Measurements from ENCODE around the gene COL11A2. TPM values are rescaled to one million over a fixed set of nuclear protein-coding genes. Genes with fewer than 3 reads are reported as not detected.
A peak's percentile ranks its signal among the peaks of the same experiment; 100 is the strongest.

Gene COL11A2
- total and polyA plus RNA-seq, 2 of the 13 experiments (the other 11 are each of a cell fraction or from before 2014, with no cell fraction given) = 0.55 TPM

DNA sequence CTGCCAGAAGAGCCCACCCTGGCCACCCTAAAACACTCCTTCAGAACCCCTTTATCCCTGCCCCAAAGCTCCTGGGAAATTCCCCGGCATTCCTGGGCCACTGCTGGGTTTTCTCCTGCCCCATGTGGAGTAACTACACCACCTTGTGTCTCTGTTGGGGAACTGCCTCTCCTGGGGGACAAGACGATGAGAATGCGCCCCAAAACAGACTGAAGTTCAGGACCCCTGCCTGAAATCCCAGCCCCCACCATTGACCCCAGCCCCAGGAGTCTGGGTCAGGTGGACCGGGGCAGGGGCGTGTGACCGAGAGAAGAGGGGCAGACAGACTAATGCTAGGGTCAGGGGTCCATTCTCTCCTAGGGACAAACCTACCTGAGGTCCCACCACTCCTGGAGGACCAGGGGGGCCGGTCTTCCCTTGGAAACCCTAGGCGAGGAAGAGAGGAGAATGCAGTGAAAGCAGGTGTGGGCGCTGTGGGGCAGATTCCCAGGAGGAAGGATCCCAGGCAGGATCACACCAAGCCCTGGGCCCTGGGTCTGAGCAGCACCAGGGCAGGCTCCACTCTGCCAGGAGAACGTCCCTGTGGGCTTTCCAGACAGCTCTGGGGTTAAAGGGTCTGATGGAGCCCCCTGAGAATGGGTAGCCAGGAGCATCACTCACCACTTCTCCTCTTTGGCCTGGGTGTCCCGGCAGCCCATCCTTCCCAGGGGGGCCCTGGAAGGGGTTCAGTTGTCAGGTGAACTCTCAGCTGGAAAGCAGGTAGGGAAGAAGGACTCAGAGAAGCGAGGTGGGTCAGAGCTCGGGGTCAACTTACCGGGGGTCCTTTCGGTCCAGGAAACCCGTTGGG, 19.4 kb downstream of the COL11A2 start (continued):
- TF ChIP-seq ZSCAN30 (CRISPR knock-in tag; IDR thresholded peaks at IDR 0.05) (0 out of 2 replicates have a peak, but pooled peaks have one; percentile 58), ZNF282 (IDR thresholded peaks at IDR 0.05; ENCODE audit: partially characterized antibody) (no peak)

DNA sequence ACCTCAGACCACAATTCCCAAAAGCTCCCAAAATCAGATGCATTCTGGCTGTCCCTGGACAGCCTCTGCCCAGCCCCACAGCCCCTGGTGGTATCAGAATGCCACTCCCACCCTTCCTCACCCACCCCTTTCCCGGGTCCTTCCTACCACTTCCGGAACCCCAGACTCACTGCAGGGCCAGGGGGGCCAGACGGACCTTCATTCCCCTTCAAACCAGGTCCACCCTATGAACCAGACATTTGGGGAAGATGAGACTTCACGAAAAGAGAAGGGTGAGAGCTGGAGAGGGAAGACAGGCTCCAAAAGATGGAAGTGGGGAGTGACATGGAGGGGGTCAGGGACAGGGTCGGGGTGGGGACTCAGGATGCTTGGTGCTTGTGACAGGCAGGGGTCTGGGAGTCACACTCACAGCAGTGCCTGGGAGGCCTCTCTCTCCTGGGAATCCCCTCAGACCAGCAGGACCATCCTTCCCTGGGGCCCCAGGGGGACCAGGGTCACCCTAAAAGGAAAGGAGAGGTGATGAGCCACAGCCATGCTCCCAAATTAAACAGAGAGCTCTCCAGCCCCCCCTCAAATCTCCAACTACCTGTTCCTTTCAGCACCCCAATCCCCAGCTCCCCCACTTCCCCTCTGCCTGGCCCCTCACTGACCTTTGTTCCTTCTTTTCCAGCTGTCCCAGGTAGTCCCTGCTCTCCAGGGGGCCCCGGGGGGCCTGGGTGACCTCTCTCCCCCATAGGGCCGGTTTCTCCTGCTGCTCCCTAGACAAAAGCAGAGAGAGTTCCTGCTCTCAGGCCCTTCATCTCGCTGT, 20.2 kb downstream of the COL11A2 start:
- Histone ChIP-seq H3K9ac (ENCODE audit: insufficient read depth, low read depth, low read length) (no peak overlapping the region), H3K27me3 (ENCODE audit: control insufficient read depth in 1 of 2, insufficient read depth in 2 of 2, low read length in 2 of 2) (peaks cover 2 to 40% of the 10 kb centered on the region in 2 experiments; a peak in 4 of 5 replicates), H3K27ac (ENCODE audit: extremely low read length, insufficient read depth, low read length) (no peak overlapping the region), H3K4me1 (ENCODE audit: insufficient read depth, low read length) (peaks cover 22% of the 10 kb centered on the region), H2AFZ (ENCODE audit: low read length) (no peak overlapping the region), H3K4me3 (replicated peaks in 1 of 3; ENCODE audit: insufficient read depth in 1 of 3, low read depth in 2 of 3, low read length in 3 of 3) (peak overlapping the region in 1 of 3 experiments; percentile 5; a peak in 1 of 6 replicates), H3K79me2 (ENCODE audit: insufficient read depth, low read length) (no peaks in the 10 kb centered on the region), H3K4me2 (ENCODE audit: low read depth, low read length) (peak overlapping the region; percentile 39), H3K36me3 (replicated peaks in 1 of 2; ENCODE audit: control insufficient read depth in 1 of 2, insufficient read depth in 2 of 2, low read length in 2 of 2) (no peaks in the 10 kb centered on the region), H4K20me1 (ENCODE audit: insufficient read depth, low read length) (no peaks in the 10 kb centered on the region), H3K9me3 (ENCODE audit: low read length) (no peaks in the 10 kb centered on the region)
- no TSS peak for BruUV-seq (replicated peaks)
- POLR2A ChIA-PET = interaction anchor here (0.8 to 1.4 kb wide), 2 partner anchors 27 to 200 kb away, joined by 3 to 4 read pairs; no protein-coding TSS in a partner anchor
- FAIRE-seq = no peak
- no peak for TF ChIP-seq WIZ (CRISPR knock-in tag; IDR thresholded peaks at IDR 0.05)
- no peak for TF ChIP-seq CERS6 (CRISPR knock-in tag; IDR thresholded peaks at IDR 0.05)
- TF ChIP-seq SIN3A (IDR thresholded peaks at IDR 0.05; ENCODE audit: borderline replicate concordance, low read depth, low read length) = no peak
- TF ChIP-seq, protein P1, sequence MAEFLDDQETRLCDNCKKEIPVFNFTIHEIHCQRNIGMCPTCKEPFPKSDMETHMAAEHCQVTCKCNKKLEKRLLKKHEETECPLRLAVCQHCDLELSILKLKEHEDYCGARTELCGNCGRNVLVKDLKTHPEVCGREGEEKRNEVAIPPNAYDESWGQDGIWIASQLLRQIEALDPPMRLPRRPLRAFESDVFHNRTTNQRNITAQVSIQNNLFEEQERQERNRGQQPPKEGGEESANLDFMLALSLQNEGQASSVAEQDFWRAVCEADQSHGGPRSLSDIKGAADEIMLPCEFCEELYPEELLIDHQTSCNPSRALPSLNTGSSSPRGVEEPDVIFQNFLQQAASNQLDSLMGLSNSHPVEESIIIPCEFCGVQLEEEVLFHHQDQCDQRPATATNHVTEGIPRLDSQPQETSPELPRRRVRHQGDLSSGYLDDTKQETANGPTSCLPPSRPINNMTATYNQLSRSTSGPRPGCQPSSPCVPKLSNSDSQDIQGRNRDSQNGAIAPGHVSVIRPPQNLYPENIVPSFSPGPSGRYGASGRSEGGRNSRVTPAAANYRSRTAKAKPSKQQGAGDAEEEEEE (CRISPR knock-in tag; IDR thresholded peaks at IDR 0.05; ENCODE audit: borderline replicate concordance) = no peak
- 0 out of 2 replicates have a peak, but pooled peaks have one; percentile 16 for TF ChIP-seq PATZ1 (CRISPR knock-in tag; IDR thresholded peaks at IDR 0.05)
- TF ChIP-seq AGO1 (IDR thresholded peaks at IDR 0.05; ENCODE audit: low read depth, low read length, poor library complexity, severe bottlenecking) = no peak
- DNase-seq (ENCODE audit: low spot score) = no peak
- in situ Hi-C loops (cut with HindIII; ENCODE audit: extremely low pct_ligation_motif_present, low pct_unique_long_range_greater_than_20kb) (no loop called here), intact Hi-C loops (cut with micrococcal nuclease; ENCODE audit: unreplicated experiment) (loop anchor here (1.0 to 2.0 kb wide), 3 partner anchors 54 to 158 kb away; no protein-coding TSS in a partner anchor)
- 16% methylated on average over 8 of the region's 8 CpGs for WGBS (ENCODE audit: low lambda C conversion rate)
- CTCF ChIA-PET (ENCODE audit: low intra/inter-chr PET ratio, low total read pairs) = interaction anchor here (1.1 to 2.8 kb wide), 5 partner anchors 11 to 157 kb away, joined by 9 to 14 read pairs (median 11); no protein-coding TSS in a partner anchor
- no peak; the same call in 2 of the 3 replicates for ATAC-seq
